Measurements from ENCODE around the gene SLC4A1AP. TPM values are rescaled to one million over a fixed set of nuclear protein-coding genes. Genes with fewer than 3 reads are reported as not detected.

SLC4A1AP gene
- total RNA-seq, 2 donors from 2014 or later, result 14.9 to 16.6 TPM

GRCh38 chr2:27687232-27687631 lies 23.5 kb downstream of the SLC4A1AP start:
- intact Hi-C loops (cut with DNase I, micrococcal nuclease), result no loop called here
- DNase-seq, result no peak
- no peak for ATAC-seq

GRCh38 chr2:27689424-27689823 lies 25.7 kb downstream of the SLC4A1AP start:
- ATAC-seq (no peak), DNase-seq (no peak)
- intact Hi-C loops (cut with DNase I, micrococcal nuclease), result no loop called here

GRCh38 chr2:27690052-27690451 lies 26.4 kb downstream of the SLC4A1AP start:
- ATAC-seq (no peak), DNase-seq (no peak)
- intact Hi-C loops (cut with DNase I, micrococcal nuclease), result no loop called here

DNA sequence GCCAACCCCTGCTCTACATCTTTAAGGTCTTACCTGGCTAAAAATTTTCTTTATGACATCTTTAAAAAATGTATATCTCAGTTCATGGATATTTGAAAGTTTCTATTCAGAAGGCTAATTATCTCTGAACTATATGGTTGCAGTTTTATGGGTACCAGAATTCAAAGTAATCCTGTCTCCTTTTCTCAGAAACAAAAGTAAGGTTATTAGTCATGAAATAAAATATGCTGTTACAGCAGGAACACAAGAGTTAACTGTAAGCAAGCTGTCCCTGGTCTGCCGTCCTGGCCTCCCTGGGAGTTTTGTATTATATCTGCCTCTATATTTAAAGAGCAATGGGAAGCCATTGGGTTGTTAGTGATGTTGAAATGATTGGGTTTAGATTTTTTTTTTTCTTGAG lies 34.0 kb downstream of the SLC4A1AP start:
- ATAC-seq, result no peak
- no peak for DNase-seq
- intact Hi-C loops (cut with DNase I, micrococcal nuclease), result no loop called here

DNA sequence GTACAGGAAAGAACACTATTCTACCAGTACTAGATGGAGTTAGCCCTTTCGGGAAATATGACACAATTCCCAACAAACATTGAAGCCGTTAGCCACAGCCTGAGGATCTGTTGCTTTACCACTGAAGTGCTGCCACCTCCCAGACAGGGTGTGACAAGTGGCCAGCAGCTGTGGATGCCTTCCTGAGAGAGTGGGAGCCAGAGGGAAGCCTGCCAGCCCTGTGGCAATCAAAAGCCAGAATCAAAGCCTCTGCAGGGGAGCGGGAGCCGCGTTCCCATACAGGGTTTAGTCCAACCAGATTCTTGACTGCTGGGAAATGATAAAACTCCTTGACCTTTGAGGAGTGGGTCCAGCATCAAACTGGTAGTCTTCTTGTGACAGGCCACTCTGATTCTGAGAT lies 38.0 kb downstream of the SLC4A1AP start:
- intact Hi-C loops (cut with DNase I, micrococcal nuclease), result no loop called here
- DNase-seq, result peak in 1 of 2 donors; percentile 28
- ATAC-seq, result no peak

DNA sequence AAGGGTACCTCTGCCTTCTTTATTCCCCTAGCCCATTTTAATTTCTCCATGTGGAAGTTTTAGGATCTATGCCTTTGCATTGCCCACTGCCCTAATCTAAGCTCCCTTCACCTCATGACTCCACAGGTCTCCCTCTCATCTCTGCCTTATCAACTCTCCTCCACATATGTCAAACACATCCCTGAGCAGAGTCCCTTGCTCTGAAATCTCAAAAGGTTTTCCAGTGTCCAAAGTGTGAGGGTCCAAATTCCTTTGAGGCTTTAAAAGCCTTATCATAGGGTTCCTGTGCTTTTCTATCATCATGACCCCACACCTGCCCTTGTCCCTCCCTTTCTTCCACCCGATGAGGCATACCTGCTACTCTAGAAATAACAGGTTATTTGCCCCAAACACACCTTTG lies 38.6 kb downstream of the SLC4A1AP start:
- intact Hi-C loops (cut with DNase I, micrococcal nuclease), result no loop called here

DNA sequence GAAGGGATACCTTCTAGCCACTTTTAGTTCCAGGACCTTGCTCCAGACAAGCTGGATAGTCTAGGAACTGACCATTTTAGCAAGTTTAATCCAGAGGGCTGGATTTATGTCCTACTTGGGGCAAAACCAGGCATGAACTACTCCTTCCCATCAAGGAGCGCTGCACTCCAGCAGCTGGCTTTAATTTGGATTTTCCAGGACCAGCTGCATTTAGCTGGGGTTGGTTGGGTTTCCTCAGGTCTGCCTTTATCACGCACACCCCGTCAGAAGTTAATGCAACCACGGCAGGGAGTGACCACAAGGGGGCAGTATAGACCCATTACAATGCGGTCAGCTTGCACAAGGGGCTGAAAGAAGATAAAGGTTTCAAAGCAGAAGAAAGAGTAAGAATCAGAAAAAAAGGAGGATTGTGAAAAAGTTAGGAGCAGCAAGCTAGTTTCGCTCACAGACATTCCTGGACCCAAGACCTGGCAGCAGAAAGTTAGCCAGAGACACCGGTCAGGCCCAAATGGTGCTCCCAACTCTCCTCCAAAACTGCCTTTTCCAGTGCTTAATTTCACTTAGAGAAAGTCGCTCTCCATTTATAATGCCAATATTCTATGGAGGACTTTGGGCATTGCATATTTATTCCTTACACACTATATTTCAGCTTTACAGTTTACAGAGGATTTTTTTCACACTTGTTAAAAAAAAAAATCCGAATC lies 40.1 kb downstream of the SLC4A1AP start:
- intact Hi-C loops (cut with DNase I, micrococcal nuclease), result no loop called here
- peak; percentile 71 to 85 for DNase-seq
- peak; percentile 55 for ATAC-seq

More for the DNA sequence above, 38.6 kb downstream of the SLC4A1AP start:
- DNase-seq (no peak), ATAC-seq (no peak)

DNA sequence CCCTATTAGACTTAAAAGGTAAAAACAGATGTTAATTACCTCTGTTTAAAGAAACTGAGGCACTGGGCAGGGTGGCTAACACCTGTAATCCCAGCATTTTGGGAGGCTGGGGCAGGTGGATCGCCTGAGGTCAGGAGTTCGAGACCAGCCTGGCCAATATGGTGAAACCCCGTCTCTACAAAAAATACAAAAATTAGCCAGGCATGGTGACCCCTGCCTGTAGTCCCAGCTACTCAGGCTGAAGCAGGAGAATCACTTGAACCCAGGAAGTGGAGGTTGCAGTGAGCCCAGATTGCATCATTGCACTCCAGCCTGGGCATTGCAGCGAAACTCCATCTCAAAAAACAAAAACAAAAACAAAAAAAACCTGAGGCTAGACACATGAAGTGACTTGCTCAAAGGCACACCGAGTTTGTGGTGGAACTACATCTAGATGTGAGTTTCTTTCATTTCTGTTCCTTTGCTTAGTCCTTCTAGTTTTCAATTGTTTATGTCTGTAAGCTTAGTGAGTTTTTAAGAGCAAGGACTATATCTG lies 40.7 kb downstream of the SLC4A1AP start:
- DNase-seq (no peak), ATAC-seq (no peak)
- intact Hi-C loops (cut with DNase I, micrococcal nuclease), result no loop called here

GRCh38 chr2:27705851-27706622 lies 42.3 kb downstream of the SLC4A1AP start:
- intact Hi-C loops (cut with DNase I, micrococcal nuclease), result loop anchor here in 1 of 2 donors (5.0 kb wide), 1 partner anchor 746 kb away; no protein-coding TSS in a partner anchor
- peak; percentile 57 to 78 for DNase-seq
- ATAC-seq, result peak; percentile 91

DNA sequence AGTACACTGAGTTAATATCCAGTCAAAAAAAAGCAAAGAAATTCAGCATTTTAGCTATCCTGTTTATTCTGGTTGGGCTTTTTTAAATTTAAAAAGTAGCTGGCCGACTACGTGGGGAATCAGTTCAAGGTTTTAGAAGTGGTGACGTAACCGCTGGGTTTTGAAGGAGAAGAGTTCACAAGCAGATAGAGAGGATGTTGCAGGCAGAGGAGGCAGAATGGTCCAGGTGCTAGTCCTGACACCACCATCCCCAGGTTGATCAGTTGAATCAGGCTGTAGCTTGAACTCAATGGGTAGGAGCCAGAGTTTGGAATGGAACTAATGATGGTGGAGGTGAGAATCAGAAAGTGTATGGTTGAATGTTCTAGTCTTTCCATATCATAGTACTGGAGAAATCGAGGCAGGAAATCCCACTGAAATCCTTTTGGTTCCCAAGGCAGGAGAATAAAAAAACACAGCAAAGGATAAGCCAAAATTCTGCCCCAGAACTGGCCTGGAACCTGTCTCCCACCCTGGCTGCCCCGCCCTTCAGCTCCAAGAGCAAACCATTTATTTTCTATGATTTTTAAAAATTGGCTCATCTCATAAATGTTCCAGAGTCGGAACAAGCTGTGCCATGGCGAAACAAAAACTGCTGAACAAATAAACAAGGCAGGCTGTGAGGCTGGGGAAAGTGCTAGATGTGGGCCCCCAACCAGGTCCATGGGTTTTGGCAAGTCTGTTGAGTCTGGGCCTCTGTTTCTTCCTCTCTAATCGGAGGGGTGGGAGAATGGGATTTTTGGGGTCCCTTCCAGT lies 44.0 kb downstream of the SLC4A1AP start:
- intact Hi-C loops (cut with DNase I, micrococcal nuclease), result loop anchor here in 1 of 2 donors (5.0 kb wide), 1 partner anchor 745 kb away; no protein-coding TSS in a partner anchor
- no peak for ATAC-seq
- no peak for DNase-seq

DNA sequence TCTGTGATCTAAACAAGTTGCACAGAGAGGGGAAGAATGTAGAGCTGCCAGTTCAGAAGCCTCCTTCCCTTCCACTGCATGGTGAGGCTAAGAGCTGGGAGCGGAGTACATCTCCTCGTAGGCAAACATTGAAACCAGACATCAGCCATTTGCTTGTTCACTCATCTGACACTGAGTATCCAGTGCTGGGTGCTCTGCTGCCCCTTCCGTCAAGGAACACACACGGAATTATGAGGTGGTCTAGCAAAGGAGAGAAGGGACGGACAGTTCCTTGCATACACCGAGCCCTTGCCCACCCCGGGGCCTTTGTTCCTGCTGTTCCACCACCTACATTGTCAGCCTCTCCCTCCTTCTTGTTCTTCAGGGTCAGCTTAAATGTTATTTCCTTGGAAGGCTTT lies 44.6 kb downstream of the SLC4A1AP start:
- DNase-seq (no peak), ATAC-seq (no peak)
- intact Hi-C loops (cut with DNase I, micrococcal nuclease), result loop anchor here in 1 of 2 donors (5.0 kb wide), 1 partner anchor 744 kb away; no protein-coding TSS in a partner anchor

DNA sequence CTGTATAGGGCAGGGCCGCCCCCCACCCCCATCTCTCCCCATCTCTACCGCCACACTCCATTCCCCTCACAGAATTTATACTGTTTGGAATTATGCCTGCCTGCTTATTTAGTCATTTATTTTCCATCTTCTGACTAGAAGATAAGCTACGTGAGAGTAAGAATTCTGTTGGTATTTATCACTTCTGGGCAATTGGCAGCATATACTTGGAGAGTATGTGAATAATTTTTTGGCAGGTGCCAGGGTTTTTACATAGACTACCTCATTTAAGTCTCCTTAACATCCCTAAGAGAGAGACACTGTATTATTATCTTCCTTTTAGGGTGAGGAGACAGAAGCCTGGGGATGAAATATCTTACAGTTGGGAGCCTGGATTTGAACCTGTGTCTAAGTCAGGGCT lies 45.0 kb downstream of the SLC4A1AP start:
- intact Hi-C loops (cut with DNase I, micrococcal nuclease), result loop anchor here in 1 of 2 donors (5.0 kb wide), 1 partner anchor 744 kb away; no protein-coding TSS in a partner anchor
- DNase-seq (no peak), ATAC-seq (no peak)

DNA sequence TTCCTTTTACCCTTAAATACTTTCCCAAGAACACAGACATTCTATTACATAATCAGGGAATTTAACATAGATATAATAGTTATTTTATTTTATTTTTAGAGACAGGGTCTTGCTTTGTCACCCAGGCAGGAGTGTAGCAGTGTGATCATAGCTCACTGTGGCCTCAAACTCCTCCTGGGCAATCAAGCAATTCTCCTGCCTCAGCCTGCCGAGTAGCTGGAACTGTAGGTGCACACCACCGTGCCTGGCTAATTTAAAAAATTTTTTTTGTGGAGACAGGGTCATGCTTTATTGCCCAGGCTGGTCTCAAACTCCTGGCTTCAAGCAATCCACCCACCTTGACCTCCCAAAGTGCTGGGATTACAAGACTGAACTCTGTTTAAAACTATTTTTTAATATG lies 45.6 kb downstream of the SLC4A1AP start:
- intact Hi-C loops (cut with DNase I, micrococcal nuclease), result loop anchor here in 1 of 2 donors (5.0 kb wide), 1 partner anchor 743 kb away; no protein-coding TSS in a partner anchor
- ATAC-seq, result no peak
- no peak for DNase-seq

GRCh38 chr2:27709960-27710575 lies 46.4 kb downstream of the SLC4A1AP start:
- intact Hi-C loops (cut with DNase I, micrococcal nuclease), result loop anchor here in 1 of 2 donors (5.0 kb wide), 1 partner anchor 742 kb away; no protein-coding TSS in a partner anchor
- DNase-seq (no peak), ATAC-seq (no peak)

GRCh38 chr2:27710640-27711430 lies 47.1 kb downstream of the SLC4A1AP start:
- intact Hi-C loops (cut with DNase I, micrococcal nuclease), result no loop called here

DNA sequence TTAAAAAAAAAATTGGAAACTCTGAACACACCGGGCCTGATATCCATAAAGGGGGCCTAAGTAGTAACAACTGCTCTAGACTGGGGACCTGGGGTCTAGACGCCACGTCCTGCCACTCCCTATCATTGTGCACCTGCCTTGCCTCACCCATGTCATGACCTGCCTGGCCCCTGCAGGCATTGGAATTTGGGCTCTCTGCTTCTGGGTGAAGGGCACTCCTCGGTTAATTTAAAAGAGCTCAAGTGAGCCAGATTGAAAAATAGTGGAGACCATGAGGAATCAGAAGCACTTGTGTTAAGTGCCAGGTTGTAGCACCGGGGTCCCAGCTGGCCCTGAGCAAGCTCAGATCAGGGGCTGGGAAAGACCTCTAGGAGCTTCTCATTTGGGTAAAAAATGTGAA lies 48.1 kb downstream of the SLC4A1AP start:
- intact Hi-C loops (cut with DNase I, micrococcal nuclease), result no loop called here
- DNase-seq (no peak), ATAC-seq (no peak)

More at GRCh38 chr2:27710640-27711430, 47.1 kb downstream of the SLC4A1AP start:
- DNase-seq (no peak), ATAC-seq (no peak)

GRCh38 chr2:27712522-27712921 lies 48.8 kb downstream of the SLC4A1AP start:
- DNase-seq, result no peak
- intact Hi-C loops (cut with DNase I, micrococcal nuclease), result no loop called here

GRCh38 chr2:27713201-27713600 lies 49.5 kb downstream of the SLC4A1AP start:
- DNase-seq (no peak), ATAC-seq (no peak)
- intact Hi-C loops (cut with DNase I, micrococcal nuclease), result no loop called here

More at GRCh38 chr2:27712522-27712921, 48.8 kb downstream of the SLC4A1AP start:
- ATAC-seq, result no peak
